Epithelial cell of proximal tubule (primary cell): ENCODE data around the gene ARMC5. TPM values are rescaled to one million over a fixed set of nuclear protein-coding genes. Genes with fewer than 3 reads are reported as not detected.

Experiments
- DNase-seq: peaks from one replicate; pipeline ENCODE4 v3.0.0-alpha.2; 2011; ENCODE audit warnings: low read depth
- H3K4me3 ChIP-seq: 2 replicates; pipeline ENCODE4 v1.5.1; 2011; ENCODE audit warnings: low read depth, mild to moderate bottlenecking, low read length
- total RNA-seq: library from RNA; depleted of rRNA; stranded (reverse); fragments of >200 nt; gene quantifications from 2 replicates; pipeline ENCODE4 v1.2.3, GENCODE V29; 2015
- TF ChIP-seq, protein P1 (sequence below): conservative IDR thresholded peaks from 2 replicates; pipeline ENCODE4 v1.5.1; 2012; ENCODE audit warnings: low read depth, mild to moderate bottlenecking, low read length

The ARMC5 gene
- total RNA-seq, 1 donor from 2014 or later, result 10.3 TPM

DNA sequence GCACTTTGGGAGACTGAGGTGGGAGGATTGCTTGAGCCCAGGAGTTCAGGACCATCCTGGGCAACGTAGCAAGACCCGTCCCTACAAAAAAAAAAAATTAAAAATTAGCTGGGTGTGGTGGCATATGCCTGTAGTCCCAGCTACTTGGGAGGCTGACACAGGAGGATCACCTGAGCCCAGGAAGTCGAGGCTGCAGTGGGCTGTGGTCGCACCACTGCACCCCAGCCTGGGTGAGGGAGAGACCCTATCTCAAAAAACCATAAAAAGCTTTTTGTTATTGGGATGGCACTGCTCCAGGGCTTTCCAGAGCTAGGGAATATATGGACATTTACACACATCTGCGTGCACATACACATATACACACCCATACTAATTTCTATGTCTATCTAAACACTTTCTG lies 8.1 kb upstream of the ARMC5 start:
- no peak for DNase-seq
- H3K4me3 ChIP-seq, result no peak overlapping the region
- TF ChIP-seq, protein P1, sequence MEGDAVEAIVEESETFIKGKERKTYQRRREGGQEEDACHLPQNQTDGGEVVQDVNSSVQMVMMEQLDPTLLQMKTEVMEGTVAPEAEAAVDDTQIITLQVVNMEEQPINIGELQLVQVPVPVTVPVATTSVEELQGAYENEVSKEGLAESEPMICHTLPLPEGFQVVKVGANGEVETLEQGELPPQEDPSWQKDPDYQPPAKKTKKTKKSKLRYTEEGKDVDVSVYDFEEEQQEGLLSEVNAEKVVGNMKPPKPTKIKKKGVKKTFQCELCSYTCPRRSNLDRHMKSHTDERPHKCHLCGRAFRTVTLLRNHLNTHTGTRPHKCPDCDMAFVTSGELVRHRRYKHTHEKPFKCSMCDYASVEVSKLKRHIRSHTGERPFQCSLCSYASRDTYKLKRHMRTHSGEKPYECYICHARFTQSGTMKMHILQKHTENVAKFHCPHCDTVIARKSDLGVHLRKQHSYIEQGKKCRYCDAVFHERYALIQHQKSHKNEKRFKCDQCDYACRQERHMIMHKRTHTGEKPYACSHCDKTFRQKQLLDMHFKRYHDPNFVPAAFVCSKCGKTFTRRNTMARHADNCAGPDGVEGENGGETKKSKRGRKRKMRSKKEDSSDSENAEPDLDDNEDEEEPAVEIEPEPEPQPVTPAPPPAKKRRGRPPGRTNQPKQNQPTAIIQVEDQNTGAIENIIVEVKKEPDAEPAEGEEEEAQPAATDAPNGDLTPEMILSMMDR, result no peak

DNA sequence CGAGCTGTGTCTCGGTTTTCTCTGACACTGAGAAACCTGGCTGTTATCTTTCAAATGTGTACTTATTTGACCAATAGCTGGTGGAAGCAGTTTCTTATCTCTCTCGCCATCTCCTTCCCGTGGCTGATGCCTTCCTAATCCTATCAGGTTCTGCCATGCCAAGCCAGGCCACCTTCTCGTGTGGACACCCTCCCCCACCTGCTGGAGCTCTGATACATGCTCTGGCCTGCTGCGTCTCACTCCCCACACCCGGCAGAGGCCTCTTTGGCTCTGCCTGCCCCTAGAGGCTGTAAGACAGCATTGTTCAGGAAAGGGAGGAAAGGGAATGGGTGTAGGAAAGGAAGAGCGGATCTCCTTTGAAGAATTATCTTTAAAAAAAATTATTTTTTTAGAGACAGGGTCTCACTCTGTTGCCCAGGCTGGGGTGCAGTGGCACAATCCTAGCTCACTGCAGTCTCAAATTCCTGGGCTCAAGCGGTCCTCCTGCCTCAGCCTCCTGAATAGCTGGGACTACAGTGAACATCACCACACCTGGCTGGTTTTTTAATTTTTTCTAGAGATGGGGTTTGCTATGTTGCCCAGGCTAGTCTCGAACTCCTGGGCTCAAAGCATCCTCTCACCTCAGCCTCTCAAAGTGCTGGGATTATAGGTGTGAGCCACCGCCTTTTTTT lies 7.5 kb upstream of the ARMC5 start:
- TF ChIP-seq, protein P1, result peak; percentile 68
- no peak for DNase-seq
- no peak overlapping the region for H3K4me3 ChIP-seq

DNA sequence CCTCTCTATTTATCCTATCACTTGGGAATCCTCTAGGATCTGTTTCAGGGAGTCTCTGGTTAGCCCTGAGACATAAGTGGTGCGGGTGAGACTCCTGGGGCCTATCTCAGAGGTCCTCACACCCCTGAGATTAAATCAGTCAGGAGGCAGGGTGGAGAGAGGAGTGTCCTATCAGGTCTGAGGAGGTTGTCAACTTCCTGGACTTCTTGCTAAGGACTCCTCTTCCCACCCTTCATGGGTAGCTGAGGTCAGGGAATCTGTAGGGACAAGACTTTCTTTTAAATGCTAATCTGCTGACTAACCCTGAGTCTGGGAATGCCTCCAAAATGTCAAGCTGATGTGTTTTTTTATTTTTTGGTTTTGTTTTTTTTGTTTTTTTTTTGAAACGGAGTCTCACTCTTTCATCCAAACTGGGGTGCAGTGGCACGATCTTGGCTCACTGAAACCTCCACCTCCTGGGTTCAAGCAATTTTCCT lies 6.6 kb upstream of the ARMC5 start:
- DNase-seq, result no peak
- no peak overlapping the region for H3K4me3 ChIP-seq
- TF ChIP-seq, protein P1, result no peak

DNA sequence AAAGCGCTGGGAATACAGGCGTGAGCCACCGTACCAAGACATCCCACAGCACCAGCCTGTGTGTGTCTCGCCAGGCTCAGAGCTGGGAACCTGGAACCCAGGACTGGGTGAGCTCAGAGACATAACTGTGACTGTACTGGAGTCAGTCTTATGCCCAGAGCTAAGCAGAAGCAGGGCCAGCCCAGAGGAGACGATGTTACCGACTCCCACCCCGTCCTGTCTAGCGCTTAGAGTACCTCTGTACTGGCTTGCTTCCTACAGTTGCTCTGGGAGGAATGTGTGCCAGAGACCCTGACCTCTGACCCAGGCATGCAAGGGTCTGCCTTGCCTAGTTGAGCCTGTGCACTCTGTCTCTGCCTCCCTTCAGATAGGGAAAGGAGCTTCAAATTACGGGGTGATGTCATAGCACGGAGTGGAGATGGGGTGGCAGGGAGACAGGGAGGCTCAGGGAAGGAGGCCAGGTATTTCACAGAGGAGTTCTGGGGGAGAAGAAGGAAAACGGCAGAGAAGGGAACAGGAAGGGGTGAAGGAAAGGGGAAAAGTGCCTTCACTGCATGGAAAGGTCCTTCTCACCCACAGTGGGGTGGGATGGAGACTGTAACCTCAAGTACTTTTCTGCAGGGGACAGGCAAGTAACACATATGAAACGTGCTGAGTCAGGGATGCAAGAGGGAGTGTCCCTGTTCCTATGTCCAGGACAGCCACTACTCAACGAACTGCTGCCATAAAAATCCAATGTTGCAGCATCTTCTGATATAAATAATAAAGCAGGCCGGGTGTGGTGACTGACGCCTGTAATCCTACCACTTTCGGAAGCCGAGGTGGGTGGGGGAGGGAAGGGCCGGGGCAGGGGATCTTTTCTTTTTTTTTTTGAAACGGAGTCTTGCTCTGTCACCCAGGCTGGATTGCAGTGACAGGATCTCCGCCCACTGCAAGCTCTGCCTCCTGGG lies 5.8 kb upstream of the ARMC5 start:
- TF ChIP-seq, protein P1, result no peak
- no peak overlapping the region for H3K4me3 ChIP-seq
- DNase-seq, result no peak

DNA sequence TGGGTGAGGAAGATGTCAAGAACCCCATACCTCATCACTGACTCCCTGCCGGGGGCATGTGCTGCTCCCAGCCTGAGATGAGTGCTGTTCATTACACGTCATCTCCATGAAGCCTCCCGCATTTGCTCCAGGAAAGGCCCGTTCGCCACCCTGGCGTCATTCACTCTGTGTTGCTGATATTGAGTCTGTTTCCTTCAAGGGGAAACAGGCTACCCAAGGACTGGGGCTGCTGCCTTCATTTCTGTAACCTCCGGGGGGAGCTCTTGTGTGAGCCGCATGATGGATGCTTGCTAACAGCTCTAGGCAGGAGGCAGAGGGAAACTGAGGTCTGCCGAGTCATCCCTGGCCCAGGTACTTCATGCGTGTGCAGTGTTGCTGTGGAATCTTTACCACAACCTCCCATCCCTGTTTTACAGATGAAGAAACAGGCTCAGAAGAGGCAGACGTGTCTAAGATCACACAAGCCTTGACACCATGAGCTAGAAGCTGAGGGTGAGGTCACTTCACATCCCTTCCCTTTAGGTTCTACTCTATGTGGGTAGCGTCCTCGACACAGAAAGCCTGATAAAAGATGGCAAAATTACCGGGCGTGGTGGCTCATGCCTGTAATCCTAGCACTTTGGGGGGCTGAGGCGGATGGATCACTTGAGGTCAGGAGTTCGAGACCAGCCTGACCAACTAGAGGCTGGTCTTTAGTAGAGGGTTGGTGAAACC lies 3.5 kb upstream of the ARMC5 start:
- no peak overlapping the region for H3K4me3 ChIP-seq
- TF ChIP-seq, protein P1, result peak; percentile 36
- DNase-seq, result no peak

DNA sequence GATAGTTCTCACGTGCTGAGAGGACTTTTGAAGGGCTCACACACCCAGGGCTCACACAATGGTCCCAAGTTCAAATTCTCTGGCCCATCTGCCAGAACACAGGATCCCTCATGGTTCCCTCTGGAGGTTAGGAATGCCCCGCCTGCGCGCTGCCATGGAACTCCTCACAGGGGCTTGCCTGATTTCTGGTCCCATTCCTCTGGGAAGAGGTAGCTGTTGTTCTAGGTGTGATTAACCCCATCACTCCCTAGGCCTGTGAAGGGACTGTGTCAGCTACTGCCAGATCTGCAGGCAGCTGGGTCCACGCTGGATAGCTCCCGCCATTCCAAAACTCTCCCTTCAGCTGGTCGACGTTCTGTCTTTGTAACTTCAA lies 2.3 kb upstream of the ARMC5 start:
- H3K4me3 ChIP-seq, result no peak overlapping the region
- TF ChIP-seq, protein P1, result no peak
- no peak for DNase-seq
